ENCODE data around the gene DDIT3. TPM values are rescaled to one million over a fixed set of nuclear protein-coding genes. Genes with fewer than 3 reads are reported as not detected.

Gene DDIT3
- total and polyA plus RNA-seq, 2 of the 8 experiments (the other 6 are each of a cell fraction or from before 2014, with no cell fraction given): 4.9 to 5.7 TPM

DNA sequence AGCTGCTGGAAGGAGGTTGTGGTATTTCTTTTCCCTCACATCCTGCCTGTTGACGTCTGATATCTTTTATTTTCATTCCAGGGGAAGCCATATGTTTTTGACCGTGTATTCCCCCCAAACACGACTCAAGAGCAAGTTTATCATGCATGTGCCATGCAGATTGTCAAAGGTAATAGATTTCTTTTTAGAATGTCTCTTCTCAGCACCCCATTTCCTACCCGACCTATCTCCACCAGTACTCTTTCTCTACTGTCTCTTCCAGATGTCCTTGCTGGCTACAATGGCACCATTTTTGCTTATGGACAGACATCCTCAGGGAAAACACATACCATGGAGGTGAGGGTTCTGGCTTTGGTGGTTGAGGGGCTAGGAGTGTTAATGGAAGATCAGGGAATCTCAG, 43.0 kb upstream of the DDIT3 start:
- no peak overlapping the region for H3K4me2 ChIP-seq (ENCODE audit: insufficient read depth in 1 of 2, low read depth in 2 of 2, low read length in 2 of 2)
- peaks cover 0 to 2% of the 10 kb centered on the region in 2 experiments for H4K20me1 ChIP-seq (replicated peaks in 1 of 2; ENCODE audit: control insufficient read depth in 1 of 2, insufficient read depth in 2 of 2, low read length in 2 of 2)
- H3K4me3 ChIP-seq (ENCODE audit: extremely low read depth in 1 of 4, insufficient read depth in 2 of 4, low read depth in 3 of 4, low read length in 4 of 4): no peak overlapping the region
- H3K18ac ChIP-seq (ENCODE audit: extremely low read depth, low read length): no peak overlapping the region
- H2AFZ ChIP-seq (ENCODE audit: low read length): no peak overlapping the region
- H3K14ac ChIP-seq (ENCODE audit: insufficient read length): no peak overlapping the region
- no peak overlapping the region for H2AK5ac ChIP-seq (ENCODE audit: low read depth, low read length)
- H3K27ac ChIP-seq (ENCODE audit: low read depth, low read length): no peak overlapping the region
- CTCF ChIA-PET (ENCODE audit: partially characterized antibody): no interaction called here
- H4K8ac ChIP-seq (ENCODE audit: extremely low read depth, insufficient read depth, low read length): no peak overlapping the region
- H3K23ac ChIP-seq (ENCODE audit: insufficient read length): no peak overlapping the region
- H3K36me3 ChIP-seq (ENCODE audit: control insufficient read depth in 2 of 4, insufficient read depth in 4 of 4, low read length in 3 of 4): peaks cover 2 to 30% (median 19%) of the 10 kb centered on the region in 4 experiments; a peak in 6 of 8 replicates
- H3K4ac ChIP-seq (replicated peaks; ENCODE audit: insufficient read length, low read depth, low read length): no peak overlapping the region
- no peak overlapping the region for H2BK5ac ChIP-seq (ENCODE audit: low read depth, low read length)
- H3K4me1 ChIP-seq (replicated peaks in 1 of 4; ENCODE audit: control insufficient read depth in 3 of 4, insufficient read depth in 4 of 4, low read length in 3 of 4): no peaks in the 10 kb centered on the region
- no peak overlapping the region for H2BK20ac ChIP-seq (ENCODE audit: low read length)
- 79% methylated on average over 4 of the region's 4 CpGs; no CpG with 5 or more reads in 1 of the 2 experiments for WGBS, 2 experiments (ENCODE audit: extremely low coverage in 1 of 2, insufficient coverage in 1 of 2, insufficient read length in 1 of 2, insufficient replicate concordance in 2 of 2, low coverage in 1 of 2, low lambda C conversion rate in 2 of 2, missing lambda C conversion rate in 1 of 2)
- H3K79me1 ChIP-seq (ENCODE audit: low read depth, low read length): no peaks in the 10 kb centered on the region
- POLR2A ChIA-PET (ENCODE audit: partially characterized antibody): interaction anchor here (0.7 kb wide), 1 partner anchor 13 kb away, joined by 3 read pairs; no protein-coding TSS in a partner anchor
- H2BK12ac ChIP-seq (ENCODE audit: low read depth, low read length): no peak overlapping the region
- no peaks in the 10 kb centered on the region for H3K9me3 ChIP-seq (ENCODE audit: insufficient read depth in 2 of 2, low read depth in 1 of 2, low read length in 1 of 2)
- DNase-seq (ENCODE audit: low read depth in 1 of 2, low spot score in 2 of 2): no peak
- H3K56ac ChIP-seq (replicated peaks; ENCODE audit: insufficient read length, low read depth, low read length): no peak overlapping the region
- H2BK120ac ChIP-seq (replicated peaks; ENCODE audit: low read depth, low read length): no peak overlapping the region
- peaks cover 0 to 4% of the 10 kb centered on the region in 2 experiments; a peak in 1 of 4 replicates for H3K79me2 ChIP-seq (ENCODE audit: control insufficient read depth in 1 of 2, insufficient read depth in 2 of 2, low read length in 2 of 2)
- no peak overlapping the region for H2BK15ac ChIP-seq (ENCODE audit: low read length)
- FAIRE-seq: no peak
- TF ChIP-seq SIX5 (IDR thresholded peaks at IDR 0.05; ENCODE audit: low read depth, low read length) (no peak), CREB1 (IDR thresholded peaks at IDR 0.05) (no peak), NANOG (IDR thresholded peaks at IDR 0.05; ENCODE audit: insufficient read depth, low read depth, low read length, poor library complexity, severe bottlenecking) (no peak)
- no peaks in the 10 kb centered on the region for H3K23me2 ChIP-seq (ENCODE audit: low read depth, low read length)
- no peak overlapping the region for H3K9ac ChIP-seq (replicated peaks in 1 of 4; ENCODE audit: extremely low read depth in 1 of 4, low read depth in 3 of 4, low read length in 3 of 4)
- H4K5ac ChIP-seq (ENCODE audit: insufficient read length, low read depth, low read length): no peak overlapping the region
- no peaks in the 10 kb centered on the region for H3K27me3 ChIP-seq (replicated peaks in 1 of 4; ENCODE audit: control insufficient read depth in 3 of 4, extremely low read depth in 1 of 4, insufficient read depth in 3 of 4, low read length in 3 of 4)
- no peak overlapping the region for H4K91ac ChIP-seq (replicated peaks; ENCODE audit: insufficient read length, low read length)

Data from H1 (cell line).